HG03025 (cell line): ENCODE results near the gene SMARCA4.
"Not testable (repeated sequence)": the region's sequence is repeated elsewhere in the genome, so short reads cannot be mapped to it uniquely, and the experiment has no call there.

Experiments used
- ATAC-seq: cut with Tn5 transposase; IDR thresholded peaks from one replicate; pipeline ENCODE4 v1.9.1; 2021; ENCODE audit warnings: mild to moderate bottlenecking, moderate library complexity; ENCODE audit not compliant: unreplicated experiment, low FRiP score

SMARCA4 gene

GRCh38 chr19:10975374-10976130 lies 14.7 kb downstream of the SMARCA4 start:
- no peak for ATAC-seq

- no peak for ATAC-seq
Observed at GRCh38 chr19:10976131-10976892, 15.5 kb downstream of the SMARCA4 start.

GRCh38 chr19:10977742-10978092 lies 16.9 kb downstream of the SMARCA4 start:
- ATAC-seq = no peak

GRCh38 chr19:10979951-10980381 lies 19.1 kb downstream of the SMARCA4 start:
- ATAC-seq = no peak

- no peak for ATAC-seq
Observed at GRCh38 chr19:10981252-10981895, 20.5 kb downstream of the SMARCA4 start.

- no peak for ATAC-seq
Observed at GRCh38 chr19:10983026-10983425, 22.2 kb downstream of the SMARCA4 start.

GRCh38 chr19:10984166-10984735 lies 23.4 kb downstream of the SMARCA4 start:
- ATAC-seq = no peak

- no peak for ATAC-seq
Observed at GRCh38 chr19:10985502-10985901, 24.7 kb downstream of the SMARCA4 start.

- no peak for ATAC-seq
Observed at GRCh38 chr19:10986301-10987127, 25.7 kb downstream of the SMARCA4 start.

GRCh38 chr19:10987571-10988297 lies 26.9 kb downstream of the SMARCA4 start:
- no peak for ATAC-seq

GRCh38 chr19:10988380-10988779 lies 27.6 kb downstream of the SMARCA4 start:
- no peak for ATAC-seq

- no peak for ATAC-seq
Observed at GRCh38 chr19:10988921-10989320, 28.1 kb downstream of the SMARCA4 start.

- no peak for ATAC-seq
Observed at GRCh38 chr19:10991076-10991475, 30.2 kb downstream of the SMARCA4 start.

GRCh38 chr19:10991521-10992081 lies 30.8 kb downstream of the SMARCA4 start:
- ATAC-seq = no peak

- not testable (repeated sequence) for ATAC-seq
Observed at GRCh38 chr19:10992174-10992573, 31.3 kb downstream of the SMARCA4 start.

GRCh38 chr19:10995926-10996600 lies 35.2 kb downstream of the SMARCA4 start:
- no peak for ATAC-seq

GRCh38 chr19:10998045-10998533 lies 37.3 kb downstream of the SMARCA4 start:
- no peak for ATAC-seq

GRCh38 chr19:10998666-10999065 lies 37.8 kb downstream of the SMARCA4 start:
- ATAC-seq = no peak

GRCh38 chr19:11005521-11005920 lies 44.7 kb downstream of the SMARCA4 start:
- ATAC-seq = no peak
